Measurements from ENCODE around the gene ENPP1. TPM values are rescaled to one million over a fixed set of nuclear protein-coding genes. Genes with fewer than 3 reads are reported as not detected.

Gene ENPP1
- total RNA-seq, 1 experiment from 2014 or later: 2.8 TPM

DNA sequence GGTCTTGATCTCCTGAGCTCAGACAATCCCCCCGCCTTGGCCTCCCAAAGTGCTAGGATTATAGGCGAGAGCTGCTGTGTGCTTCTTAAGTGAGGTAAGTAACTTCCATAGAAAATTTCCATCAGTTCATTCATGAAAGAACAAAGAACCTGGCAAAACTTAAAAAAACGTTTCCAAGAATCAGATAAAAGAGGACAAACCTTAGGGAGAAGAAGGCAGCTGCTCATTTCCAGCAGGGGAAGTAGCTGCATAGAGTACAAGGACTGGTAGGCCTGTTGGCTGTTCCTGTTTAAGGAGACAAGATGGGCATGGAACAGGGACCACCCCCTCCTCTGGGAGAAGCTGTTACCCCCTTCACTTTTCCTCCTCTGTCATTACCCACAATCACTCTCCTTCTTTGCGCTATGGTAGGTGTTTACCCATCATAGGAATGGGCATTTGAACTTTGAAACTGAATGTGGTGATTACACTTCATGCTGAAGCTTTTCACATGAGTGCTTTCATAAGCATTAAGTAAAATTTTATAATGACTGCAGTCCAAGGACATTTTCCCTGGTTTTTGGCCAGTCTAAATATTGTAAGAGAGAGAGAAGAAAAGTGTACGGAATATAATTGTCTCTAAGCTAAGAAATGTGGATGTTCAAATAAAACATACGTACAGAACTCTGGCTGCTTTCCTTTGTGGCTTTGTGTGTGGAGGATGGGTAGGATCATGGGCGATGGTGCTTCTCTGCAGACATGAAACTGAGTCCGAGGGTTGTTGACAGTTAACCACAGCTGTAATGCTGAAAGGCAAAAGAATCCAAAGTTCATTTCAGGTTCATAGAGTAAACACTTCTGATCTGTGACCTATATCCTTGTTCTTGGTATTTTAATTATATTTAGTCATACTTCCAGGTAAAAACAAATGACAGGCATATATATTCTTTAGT is 86.9 kb downstream of the ENPP1 start:
- Mint-ChIP-seq H3K27me3 (ENCODE audit: insufficient read depth, unreplicated experiment) (no peaks in the 10 kb centered on the region), H3K36me3 (ENCODE audit: insufficient read depth, unreplicated experiment) (no peaks in the 10 kb centered on the region), H3K4me3 (ENCODE audit: unreplicated experiment) (no peak overlapping the region), H3K9me3 (ENCODE audit: unreplicated experiment) (peaks cover 9% of the 10 kb centered on the region), H3K4me1 (ENCODE audit: insufficient read depth, unreplicated experiment) (no peaks in the 10 kb centered on the region), H3K27ac (ENCODE audit: low read depth, unreplicated experiment) (no peak overlapping the region)
- DNase-seq (ENCODE audit: unreplicated experiment): no peak
- ChIA-PET POLR2A (interaction anchor here (1.1 to 1.4 kb wide), 2 partner anchors 13 to 50 kb away, joined by 3 to 4 read pairs; no protein-coding TSS in a partner anchor), CTCF (interaction anchor here (0.9 to 2.2 kb wide), 2 partner anchors 20 to 266 kb away, joined by 5 to 13 read pairs; partner anchors contain the start of gene MED23)
- intact Hi-C loops (cut with micrococcal nuclease): no loop called here
- TF ChIP-seq CTCF (IDR thresholded peaks at IDR 0.05; ENCODE audit: unreplicated experiment): no peak
- no TSS peak for BruUV-seq (replicated peaks)

GRCh38 chr6:131897050-131897435 is 89.2 kb downstream of the ENPP1 start:
- no peaks in the 10 kb centered on the region for H3K4me1 Mint-ChIP-seq (ENCODE audit: insufficient read depth, unreplicated experiment)
- no peak overlapping the region for H3K4me3 Mint-ChIP-seq (ENCODE audit: unreplicated experiment)
- no peaks in the 10 kb centered on the region for H3K36me3 Mint-ChIP-seq (ENCODE audit: insufficient read depth, unreplicated experiment)
- intact Hi-C loops (cut with micrococcal nuclease): no loop called here
- no peak for TF ChIP-seq CTCF (IDR thresholded peaks at IDR 0.05; ENCODE audit: unreplicated experiment)
- peaks cover 9% of the 10 kb centered on the region for H3K9me3 Mint-ChIP-seq (ENCODE audit: unreplicated experiment)
- peaks cover 15% of the 10 kb centered on the region for H3K27me3 Mint-ChIP-seq (ENCODE audit: insufficient read depth, unreplicated experiment)
- ChIA-PET POLR2A (no interaction called here), CTCF (interaction anchor here (0.9 to 1.4 kb wide), 8 partner anchors 11 to 203 kb away, joined by 3 to 8 read pairs (median 4); no protein-coding TSS in a partner anchor)
- no TSS peak for BruUV-seq (replicated peaks)
- no peak for DNase-seq (ENCODE audit: unreplicated experiment)
- H3K27ac Mint-ChIP-seq (ENCODE audit: low read depth, unreplicated experiment): no peak overlapping the region

DNA sequence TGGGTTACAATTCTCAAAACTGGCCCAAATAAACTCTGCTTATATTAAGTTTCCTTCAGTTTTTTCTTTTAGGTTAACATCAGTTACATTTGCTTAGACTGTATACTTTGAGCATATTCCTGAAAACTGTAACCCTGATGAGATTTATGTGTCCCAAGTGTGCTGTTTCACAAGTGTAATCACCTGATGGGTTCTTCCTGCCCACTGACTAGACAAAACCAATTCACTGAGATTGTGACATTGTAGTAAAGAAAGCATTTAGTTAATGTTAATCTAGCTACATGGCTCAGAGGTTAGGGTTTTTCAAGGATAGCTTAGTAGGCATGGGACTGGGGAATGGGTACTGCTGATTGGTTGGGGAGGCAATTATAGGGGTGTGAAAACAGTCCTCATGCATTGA is 89.8 kb downstream of the ENPP1 start:
- BruUV-seq (replicated peaks): no TSS peak

More for the DNA sequence above, 89.8 kb downstream of the ENPP1 start:
- Mint-ChIP-seq H3K4me1 (ENCODE audit: insufficient read depth, unreplicated experiment) (no peaks in the 10 kb centered on the region), H3K36me3 (ENCODE audit: insufficient read depth, unreplicated experiment) (no peaks in the 10 kb centered on the region), H3K9me3 (ENCODE audit: unreplicated experiment) (peaks cover 9% of the 10 kb centered on the region), H3K27me3 (ENCODE audit: insufficient read depth, unreplicated experiment) (peaks cover 21% of the 10 kb centered on the region), H3K4me3 (ENCODE audit: unreplicated experiment) (no peak overlapping the region), H3K27ac (ENCODE audit: low read depth, unreplicated experiment) (no peak overlapping the region)
- intact Hi-C loops (cut with micrococcal nuclease): no loop called here
- ChIA-PET CTCF (interaction anchor here (0.6 to 1.4 kb wide), 8 partner anchors 10 to 360 kb away, joined by 3 to 8 read pairs (median 4); no protein-coding TSS in a partner anchor), POLR2A (no interaction called here)
- no peak for TF ChIP-seq CTCF (IDR thresholded peaks at IDR 0.05; ENCODE audit: unreplicated experiment)
- DNase-seq (ENCODE audit: unreplicated experiment): no peak

All from MCF 10A (cell line).